VCaP (cell line): ENCODE measurements around the gene S100A9.
A peak's percentile ranks its signal among the peaks of the same experiment; 100 is the strongest.
"Not testable (repeated sequence)": the region's sequence is repeated elsewhere in the genome, so short reads cannot be mapped to it uniquely, and the experiment has no call there.

Experiments
- H3K27ac ChIP-seq: fragments of 450-650 bp; 2 replicates; pipeline ENCODE4 v1.5.1; 2017
- CTCF ChIP-seq: fragments of 450-650 bp; conservative IDR thresholded peaks from 2 replicates; pipeline ENCODE4 v1.5.1; 2017; ENCODE audit warnings: mild to moderate bottlenecking, moderate library complexity

The S100A9 gene

GRCh38 chr1:153357853-153358690 lies at the start of gene S100A9:
Gene S100A9 (plus strand): TSS chr1:153357854. CDS start chr1:153358284, 430 bp downstream.
- H3K27ac ChIP-seq = peak within 1 kb of the TSS; percentile 22; the same call in 1 of the 2 replicates
- no peak for TF ChIP-seq CTCF

GRCh38 chr1:153308540-153308939 lies 49.1 kb upstream of the S100A9 start:
- no peak overlapping the region for H3K27ac ChIP-seq
- TF ChIP-seq CTCF = no peak

GRCh38 chr1:153309441-153309840 lies 48.2 kb upstream of the S100A9 start:
- no peak overlapping the region for H3K27ac ChIP-seq
- TF ChIP-seq CTCF = no peak

- no peak for TF ChIP-seq CTCF
- H3K27ac ChIP-seq = no peak overlapping the region
These were observed 47.1 kb upstream of the S100A9 start for GRCh38 chr1:153310526-153310925.

GRCh38 chr1:153312570-153313186 lies 45.0 kb upstream of the S100A9 start, which contains the start of gene PGLYRP3:
Gene PGLYRP3 (minus strand): TSS chr1:153312952. CDS start chr1:153310665, 2,287 bp downstream.
- H3K27ac ChIP-seq = no peak within 1 kb of the TSS
- no peak for TF ChIP-seq CTCF

GRCh38 chr1:153313288-153313687 lies 44.4 kb upstream of the S100A9 start:
- no peak for TF ChIP-seq CTCF
- no peak overlapping the region for H3K27ac ChIP-seq

- not testable (repeated sequence) for H3K27ac ChIP-seq
These were observed 43.3 kb upstream of the S100A9 start for GRCh38 chr1:153314388-153314787.

GRCh38 chr1:153316013-153316412 lies 41.6 kb upstream of the S100A9 start:
- H3K27ac ChIP-seq = not testable (repeated sequence)

- not testable (repeated sequence) for H3K27ac ChIP-seq
These were observed 39.5 kb upstream of the S100A9 start for GRCh38 chr1:153318145-153318544.
